ENCODE results near the gene LAMB2.
A peak's percentile ranks its signal among the peaks of the same experiment; 100 is the strongest.

Gene LAMB2

GRCh38 chr3:49161808-49162530 is 29.1 kb upstream of the LAMB2 start:
- DNase-seq (ENCODE audit: low spot score), result no peak

GRCh38 chr3:49161197-49161596 is 28.3 kb upstream of the LAMB2 start:
- no peak for DNase-seq (ENCODE audit: low spot score)

- DNase-seq (ENCODE audit: low spot score), result no peak
Observed at GRCh38 chr3:49158792-49159191, 25.9 kb upstream of the LAMB2 start.

GRCh38 chr3:49158103-49158709 is 25.4 kb upstream of the LAMB2 start:
- DNase-seq (ENCODE audit: low spot score), result peak; percentile 58

- no peak for DNase-seq (ENCODE audit: low spot score)
Observed at GRCh38 chr3:49157289-49157688, 24.4 kb upstream of the LAMB2 start.

- DNase-seq (ENCODE audit: low spot score), result no peak
Observed at GRCh38 chr3:49153349-49153912, 20.6 kb upstream of the LAMB2 start.

- no peak for DNase-seq (ENCODE audit: low spot score)
Observed at GRCh38 chr3:49151610-49152009, 18.8 kb upstream of the LAMB2 start.

GRCh38 chr3:49148159-49148558 is 15.3 kb upstream of the LAMB2 start:
- DNase-seq (ENCODE audit: low spot score), result no peak

GRCh38 chr3:49140080-49140479 is 7.2 kb upstream of the LAMB2 start:
- DNase-seq (ENCODE audit: low spot score), result no peak

GRCh38 chr3:49135499-49135898 is 2.6 kb upstream of the LAMB2 start:
- no peak for DNase-seq (ENCODE audit: low spot score)

GRCh38 chr3:49134471-49135265 is 1.8 kb upstream of the LAMB2 start:
- peak; percentile 41 for DNase-seq (ENCODE audit: low spot score)

GRCh38 chr3:49133226-49133951 is 539 bp upstream of the LAMB2 start:
- DNase-seq (ENCODE audit: low spot score), result peak; percentile 79

GRCh38 chr3:49132073-49132436 is 795 bp downstream of the LAMB2 start:
- DNase-seq (ENCODE audit: low spot score), result no peak

- no peak for DNase-seq (ENCODE audit: low spot score)
Observed at GRCh38 chr3:49131576-49131975, 1.3 kb downstream of the LAMB2 start.

- DNase-seq (ENCODE audit: low spot score), result no peak
Observed at GRCh38 chr3:49131040-49131439, 1.8 kb downstream of the LAMB2 start.

- DNase-seq (ENCODE audit: low spot score), result no peak
Observed at GRCh38 chr3:49124991-49125670, 7.7 kb downstream of the LAMB2 start.

- DNase-seq (ENCODE audit: low spot score), result no peak
Observed at GRCh38 chr3:49124203-49124602, 8.6 kb downstream of the LAMB2 start.

GRCh38 chr3:49123687-49124086 is 9.2 kb downstream of the LAMB2 start:
- DNase-seq (ENCODE audit: low spot score), result no peak

- no peak for DNase-seq (ENCODE audit: low spot score)
Observed at GRCh38 chr3:49122886-49123545, 9.8 kb downstream of the LAMB2 start.

- no peak for DNase-seq (ENCODE audit: low spot score)
Observed at GRCh38 chr3:49122451-49122850, 10.4 kb downstream of the LAMB2 start.

- DNase-seq (ENCODE audit: low spot score), result no peak
Observed at GRCh38 chr3:49122022-49122421, 10.8 kb downstream of the LAMB2 start.
